NT2/D1 (cell line): ENCODE results near the gene SFXN3.
"Not testable (repeated sequence)": the region's sequence is repeated elsewhere in the genome, so short reads cannot be mapped to it uniquely, and the experiment has no call there.

ENCODE experiments used
- DNase-seq: peaks from one replicate; pipeline ENCODE4 v3.0.0-alpha.2; 2011; ENCODE audit warnings: low read depth, low spot score
- H3K27me3 ChIP-seq: 2 replicates; pipeline ENCODE4 v1.6.0; 2011; ENCODE audit warnings: mild to moderate bottlenecking; ENCODE audit not compliant: insufficient read length, insufficient read depth
- H3K36me3 ChIP-seq: 2 replicates; pipeline ENCODE4 v1.6.1; 2011; ENCODE audit warnings: mild to moderate bottlenecking, low read length, mixed read lengths; ENCODE audit not compliant: insufficient read depth, insufficient read length
- H3K4me1 ChIP-seq: 2 replicates; pipeline ENCODE4 v1.5.1; 2011; ENCODE audit not compliant: insufficient read depth, insufficient read length
- H3K4me3 ChIP-seq: 2 replicates; pipeline ENCODE4 v1.5.1; 2011; ENCODE audit warnings: low read depth; ENCODE audit not compliant: insufficient read length
- H3K9ac ChIP-seq: 2 replicates; pipeline ENCODE4 v1.6.0; 2011; ENCODE audit warnings: low read depth; ENCODE audit not compliant: insufficient read length
- H3K9me3 ChIP-seq: 2 replicates; pipeline ENCODE4 v1.5.1; 2011; ENCODE audit warnings: mild to moderate bottlenecking, low read length; ENCODE audit not compliant: insufficient read depth
- SUZ12 ChIP-seq: IDR thresholded peaks from 2 replicates; pipeline ENCODE4 v1.6.1; 2011; ENCODE audit not compliant: insufficient read length, insufficient read depth; ENCODE audit errors: extremely low read depth
- YY1 ChIP-seq: IDR thresholded peaks from 2 replicates; pipeline ENCODE4 v1.6.1; 2011; ENCODE audit not compliant: insufficient read length, insufficient read depth
- ZNF274 ChIP-seq: IDR thresholded peaks from 2 replicates; pipeline ENCODE4 v1.6.1; 2011; ENCODE audit warnings: mild to moderate bottlenecking, low read depth, low read length

SFXN3 gene

GRCh38 chr10:101028446-101029337 lies 2.3 kb upstream of the SFXN3 start:
- no peak for TF ChIP-seq ZNF274
- no peak for TF ChIP-seq YY1
- TF ChIP-seq SUZ12: no peak
- Histone ChIP-seq H3K9ac (no peak overlapping the region), H3K4me1 (peaks cover 13% of the 10 kb centered on the region), H3K9me3 (no peaks in the 10 kb centered on the region), H3K27me3 (no peaks in the 10 kb centered on the region), H3K36me3 (peaks cover 2% of the 10 kb centered on the region), H3K4me3 (no peak overlapping the region)
- no peak for DNase-seq

- peaks cover 13% of the 10 kb centered on the region for H3K4me1 ChIP-seq
- no peaks in the 10 kb centered on the region for H3K27me3 ChIP-seq
- no peak for DNase-seq
Observed at GRCh38 chr10:101029520-101030295, 1.3 kb upstream of the SFXN3 start.

GRCh38 chr10:101030496-101031127 lies 422 bp upstream of the SFXN3 start:
- Histone ChIP-seq H3K27me3 (no peaks in the 10 kb centered on the region), H3K36me3 (peaks cover 10% of the 10 kb centered on the region), H3K9me3 (no peaks in the 10 kb centered on the region), H3K9ac (peak overlapping the region; percentile 79), H3K4me1 (peaks cover 13% of the 10 kb centered on the region), H3K4me3 (peak overlapping the region; percentile 62)
- no peak for DNase-seq
- TF ChIP-seq SUZ12 (no peak), ZNF274 (no peak), YY1 (no peak)

More at GRCh38 chr10:101029520-101030295, 1.3 kb upstream of the SFXN3 start:
- no peak for TF ChIP-seq SUZ12
- TF ChIP-seq ZNF274: no peak
- TF ChIP-seq YY1: no peak
- Histone ChIP-seq H3K36me3 (peaks cover 4% of the 10 kb centered on the region), H3K9me3 (no peaks in the 10 kb centered on the region), H3K9ac (peak overlapping the region; percentile 79), H3K4me3 (peak overlapping the region; percentile 50)

- no peak for DNase-seq
- H3K4me1 ChIP-seq: peaks cover 10% of the 10 kb centered on the region
- H3K27me3 ChIP-seq: no peaks in the 10 kb centered on the region
- H3K4me3 ChIP-seq: peak overlapping the region; percentile 62
- H3K9ac ChIP-seq: peak overlapping the region; percentile 74
- TF ChIP-seq ZNF274: no peak
- TF ChIP-seq YY1: no peak
- TF ChIP-seq SUZ12: no peak
- H3K36me3 ChIP-seq: peaks cover 23% of the 10 kb centered on the region
- H3K9me3 ChIP-seq: no peaks in the 10 kb centered on the region
Observed at GRCh38 chr10:101031796-101032636, 982 bp downstream of the SFXN3 start.

- Histone ChIP-seq H3K27me3 (no peaks in the 10 kb centered on the region), H3K4me3 (peak overlapping the region; percentile 62)
- DNase-seq: no peak
Observed at GRCh38 chr10:101032637-101033224, 1.7 kb downstream of the SFXN3 start.

GRCh38 chr10:101033276-101033675 lies 2.2 kb downstream of the SFXN3 start:
- no peak for DNase-seq
- TF ChIP-seq YY1 (no peak), ZNF274 (no peak), SUZ12 (no peak)
- Histone ChIP-seq H3K9me3 (no peaks in the 10 kb centered on the region), H3K9ac (no peak overlapping the region), H3K4me1 (peaks cover 6% of the 10 kb centered on the region), H3K36me3 (peaks cover 33% of the 10 kb centered on the region), H3K27me3 (no peaks in the 10 kb centered on the region), H3K4me3 (no peak overlapping the region)

More at GRCh38 chr10:101032637-101033224, 1.7 kb downstream of the SFXN3 start:
- no peak for TF ChIP-seq SUZ12
- peak overlapping the region; percentile 74 for H3K9ac ChIP-seq
- H3K9me3 ChIP-seq: no peaks in the 10 kb centered on the region
- H3K4me1 ChIP-seq: peaks cover 6% of the 10 kb centered on the region
- peaks cover 30% of the 10 kb centered on the region for H3K36me3 ChIP-seq

- H3K27me3 ChIP-seq, DNase-seq, H3K4me1 ChIP-seq, H3K9ac ChIP-seq, H3K4me3 ChIP-seq, H3K9me3 ChIP-seq: not testable (repeated sequence)
- H3K36me3 ChIP-seq: peaks cover 33% of the 10 kb centered on the region
Observed at GRCh38 chr10:101034404-101034803, 3.4 kb downstream of the SFXN3 start.
